Tibial nerve (tissue), 4 donors: Measurements from ENCODE around the gene HLF. TPM values are rescaled to one million over a fixed set of nuclear protein-coding genes. Genes with fewer than 3 reads are reported as not detected.

Experiments used
- DNase-seq, 2 donors: peaks; one replicate each; pipeline ENCODE4 v3.0.0-alpha.2; 2019; ENCODE audit warnings: low spot score in 2 of 2
- H3K27ac ChIP-seq, 4 donors: fragments of 200-600 bp; sonication (generic) in 3 of 4; one replicate each; pipeline ENCODE4 v1.5.1; 2017 to 2019; ENCODE audit warnings: mild to moderate bottlenecking in 1 of 4
- H3K27me3 ChIP-seq, 2 donors: fragments of 200-600 bp; sonication (generic) in 1 of 2; one replicate each; pipeline versions ENCODE4 v1.5.1 to v1.6.0; 2017 to 2019
- H3K36me3 ChIP-seq, 3 donors: fragments of 200-600 bp; sonication (generic); one replicate each; pipeline ENCODE4 v1.5.1; 2018 to 2019
- H3K4me1 ChIP-seq, 4 donors: fragments of 200-600 bp; sonication (generic) in 3 of 4; one replicate each; pipeline ENCODE4 v1.5.1; 2017 to 2019
- H3K4me3 ChIP-seq, 4 donors: fragments of 200-600 bp; sonication (generic) in 3 of 4; one replicate each; pipeline ENCODE4 v1.5.1; 2017 to 2019; ENCODE audit warnings: mild to moderate bottlenecking in 1 of 4, moderate library complexity in 1 of 4
- H3K9me3 ChIP-seq, 4 donors: fragments of 200-600 bp; sonication (generic) in 3 of 4; one replicate each; pipeline ENCODE4 v1.5.1; 2017 to 2019
- CTCF ChIP-seq, 5 experiments: fragments of 200-600 bp in 3 of 5; fragments of 450-650 bp in 2 of 5; sonication (generic) in 3 of 5; IDR thresholded peaks; one replicate each; pipeline ENCODE4 v1.5.1; 2016 to 2019; ENCODE audit warnings: antibody characterized with exemption in 5 of 5, mild to moderate bottlenecking in 3 of 5, moderate library complexity in 2 of 5
- EP300 ChIP-seq, 2 donors: sonication (generic); formaldehyde crosslinking; IDR thresholded peaks; one replicate each; pipeline ENCODE4 v1.6.1; 2017; ENCODE audit warnings: antibody characterized with exemption in 2 of 2, mild to moderate bottlenecking in 1 of 2
- POLR2A ChIP-seq, 2 donors: fragments of 450-650 bp; IDR thresholded peaks; one replicate each; pipeline ENCODE4 v1.6.1; 2017; ENCODE audit warnings: antibody characterized with exemption in 2 of 2, mild to moderate bottlenecking in 2 of 2, moderate library complexity in 2 of 2
- WGBS, 2 donors: methylation state at CpG; one replicate each; pipeline ENCODE4 v1.1.5; 2018; 5-methylcytosine and 5-hydroxymethylcytosine counted together
- total RNA-seq, 4 donors: library from RNA; depleted of rRNA; stranded (reverse); fragments of >200 nt; gene quantifications; one replicate each; pipeline ENCODE4 v1.1.0, GENCODE V29; 2016

HLF gene
- 10 to 100 TPM; 19.5 to 42.5 (median 36.0) TPM for total RNA-seq

GRCh38 chr17:55264645-55265298 is at the start of gene HLF:
HLF (plus strand) TSS chr17:55264960; CDS start chr17:55265485, 525 bp downstream.
- 0 to 1% methylated on average over 34 to 64 of the region's 64 CpGs for WGBS, 2 donors
- TF ChIP-seq CTCF (IDR thresholded peaks at IDR 0.05) (peak in 1 of 5 experiments; percentile 33), EP300 (IDR thresholded peaks at IDR 0.05) (peak in 1 of 2 donors; percentile 66), POLR2A (IDR thresholded peaks at IDR 0.05) (peak; percentile 78 to 86)
- H3K4me1 ChIP-seq = peaks cover 0 to 37% (median 12%) of the 10 kb centered on the region in 4 donors
- no peaks in the 10 kb centered on the region for H3K36me3 ChIP-seq
- H3K4me3 ChIP-seq = peak within 1 kb of the TSS; percentile 38 to 74 (median 64)
- DNase-seq = peak; percentile 66 to 67
- peaks cover 0 to 5% (median 0%) of the 10 kb centered on the region in 4 donors for H3K9me3 ChIP-seq
- H3K27ac ChIP-seq = peak within 1 kb of the TSS; percentile 81 to 97 (median 90)
- peaks cover 0 to 8% of the 10 kb centered on the region in 2 donors for H3K27me3 ChIP-seq

- Histone ChIP-seq H3K4me3 (no peak overlapping the region), H3K4me1 (no peaks in the 10 kb centered on the region), H3K9me3 (no peaks in the 10 kb centered on the region), H3K27me3 (no peaks in the 10 kb centered on the region), H3K36me3 (no peaks in the 10 kb centered on the region), H3K27ac (no peak overlapping the region)
- DNase-seq = no peak
- TF ChIP-seq POLR2A (IDR thresholded peaks at IDR 0.05) (no peak), CTCF (IDR thresholded peaks at IDR 0.05) (no peak), EP300 (IDR thresholded peaks at IDR 0.05) (no peak)
- 92 to 93% methylated on average over 3 of the region's 3 CpGs for WGBS, 2 donors
Observed at GRCh38 chr17:55215711-55216110, 49.0 kb upstream of the HLF start.

- H3K36me3 ChIP-seq = no peaks in the 10 kb centered on the region
- no peak overlapping the region for H3K27ac ChIP-seq
- no peak overlapping the region for H3K4me3 ChIP-seq
- DNase-seq = no peak
- H3K27me3 ChIP-seq = no peaks in the 10 kb centered on the region
- H3K9me3 ChIP-seq = no peaks in the 10 kb centered on the region
- no peak for TF ChIP-seq EP300 (IDR thresholded peaks at IDR 0.05)
- no peak for TF ChIP-seq POLR2A (IDR thresholded peaks at IDR 0.05)
- TF ChIP-seq CTCF (IDR thresholded peaks at IDR 0.05) = no peak
- no peaks in the 10 kb centered on the region for H3K4me1 ChIP-seq
- WGBS, 2 donors = 62 to 66% methylated on average over 3 of the region's 3 CpGs
Observed at GRCh38 chr17:55216888-55217287, 47.9 kb upstream of the HLF start.

GRCh38 chr17:55219459-55219858 is 45.3 kb upstream of the HLF start:
- H3K4me3 ChIP-seq = no peak overlapping the region
- no peak for DNase-seq
- no peaks in the 10 kb centered on the region for H3K27me3 ChIP-seq
- H3K27ac ChIP-seq = no peak overlapping the region
- 31 to 38% methylated on average over 1 of the region's 1 CpG for WGBS, 2 donors
- no peaks in the 10 kb centered on the region for H3K4me1 ChIP-seq
- no peaks in the 10 kb centered on the region for H3K9me3 ChIP-seq
- no peak for TF ChIP-seq EP300 (IDR thresholded peaks at IDR 0.05)
- TF ChIP-seq POLR2A (IDR thresholded peaks at IDR 0.05) = no peak
- TF ChIP-seq CTCF (IDR thresholded peaks at IDR 0.05) = no peak
- H3K36me3 ChIP-seq = no peaks in the 10 kb centered on the region

- H3K36me3 ChIP-seq = no peaks in the 10 kb centered on the region
- H3K4me1 ChIP-seq = no peaks in the 10 kb centered on the region
- TF ChIP-seq CTCF (IDR thresholded peaks at IDR 0.05) (no peak), POLR2A (IDR thresholded peaks at IDR 0.05) (no peak), EP300 (IDR thresholded peaks at IDR 0.05) (no peak)
- no peaks in the 10 kb centered on the region for H3K27me3 ChIP-seq
- no peak overlapping the region for H3K4me3 ChIP-seq
- WGBS, 2 donors = 53 to 61% methylated on average over 3 of the region's 3 CpGs
- no peak for DNase-seq
- H3K9me3 ChIP-seq = no peaks in the 10 kb centered on the region
- H3K27ac ChIP-seq = no peak overlapping the region
Observed at GRCh38 chr17:55219934-55220333, 44.8 kb upstream of the HLF start.
